Small intestine (tissue), 7 donors: ENCODE data around the gene CAMSAP2. TPM values are rescaled to one million over a fixed set of nuclear protein-coding genes. Genes with fewer than 3 reads are reported as not detected.
"Not testable (repeated sequence)": the region's sequence is repeated elsewhere in the genome, so short reads cannot be mapped to it uniquely, and the experiment has no call there.

Source experiments
- DNase-seq, 2 donors: peaks; one replicate each; pipeline versions ENCODE4 v3.0.0 to v3.0.0-alpha.2; 2013
- FAIRE-seq: peaks from 2 replicates; lab custom pipeline; 2012; peaks lifted over from hg19 to GRCh38; lab: Jason Lieb, UNC
- H3K27ac ChIP-seq, 3 donors: one replicate each; pipeline ENCODE4 v1.5.1; 2013; ENCODE audit warnings: low read length in 2 of 3, mild to moderate bottlenecking in 2 of 3, control low read depth in 1 of 3, inconsistent platforms in 1 of 3, low read depth in 1 of 3, moderate library complexity in 1 of 3
- H3K27me3 ChIP-seq, 3 donors: one replicate each; pipeline ENCODE4 v1.6.1; 2013; ENCODE audit warnings: low read length in 3 of 3, inconsistent platforms in 1 of 3; ENCODE audit not compliant: control insufficient read depth in 3 of 3, insufficient read depth in 3 of 3
- H3K36me3 ChIP-seq, 3 donors: one replicate each; pipeline ENCODE4 v1.6.1; 2013; ENCODE audit warnings: low read length in 3 of 3, inconsistent platforms in 1 of 3, low read depth in 1 of 3, mild to moderate bottlenecking in 1 of 3, moderate library complexity in 1 of 3; ENCODE audit not compliant: control insufficient read depth in 3 of 3, insufficient read depth in 2 of 3
- H3K4me1 ChIP-seq, 3 donors: one replicate each; pipeline ENCODE4 v1.6.1; 2013; ENCODE audit warnings: low read length in 2 of 3, inconsistent platforms in 1 of 3, low read depth in 1 of 3, mild to moderate bottlenecking in 1 of 3, moderate library complexity in 1 of 3; ENCODE audit not compliant: control insufficient read depth in 3 of 3, insufficient read depth in 2 of 3
- H3K4me3 ChIP-seq, 3 donors: one replicate each; pipeline ENCODE4 v1.5.1; 2013; ENCODE audit warnings: low read length in 3 of 3, control low read depth in 1 of 3, inconsistent platforms in 1 of 3, low read depth in 1 of 3, mild to moderate bottlenecking in 1 of 3, moderate library complexity in 1 of 3
- H3K9me3 ChIP-seq, 2 donors: one replicate each; pipeline ENCODE4 v1.6.1; 2013; ENCODE audit warnings: low read depth in 1 of 2, low read length in 1 of 2; ENCODE audit not compliant: control insufficient read depth in 2 of 2, insufficient read depth in 1 of 2
- WGBS, 3 donors: extraction: QIAGEN DNeasy Blood & Tissue Kit; methylation state at CpG; one replicate each; pipeline ENCODE4 v1.1.7; 2013; 5-methylcytosine and 5-hydroxymethylcytosine counted together
- polyA plus RNA-seq, 4 donors: library from polyadenylated mRNA; stranded (reverse) in 3 of 4; unstranded in 1 of 4; fragments of 200-250 nt in 3 of 4; fragments of 120-200 nt in 1 of 4; gene quantifications; one replicate each; pipeline versions ENCODE4 v1.2.1 to v1.2.3, GENCODE V29; 2013
- donor health status: healthy with polysubstance abuse.
- donor health status: control.
- donor health status: control.
- donor health status: Bipolar disorder and iron deficiency.
- donor health status: healthy.

Gene CAMSAP2
- polyA plus RNA-seq, 4 donors = 2.0 to 10.8 (median 3.8) TPM

GRCh38 chr1:200780545-200781369, 42.1 kb downstream of the CAMSAP2 start:
- WGBS, 3 donors = 13 to 24% (median 22%) methylated on average over 5 of the region's 5 CpGs
- DNase-seq (peak in 1 of 2 donors; percentile 23), FAIRE-seq (no peak)
- H3K4me1 ChIP-seq = peaks cover 0 to 6% (median 0%) of the 10 kb centered on the region in 3 donors
- H3K9me3 ChIP-seq = peaks cover 0 to 4% of the 10 kb centered on the region in 2 donors
- no peaks in the 10 kb centered on the region for H3K27me3 ChIP-seq
- H3K36me3 ChIP-seq = peaks cover 0 to 12% (median 0%) of the 10 kb centered on the region in 3 donors
- H3K27ac ChIP-seq = no peak overlapping the region
- no peak overlapping the region for H3K4me3 ChIP-seq

- H3K4me3 ChIP-seq = no peak overlapping the region
- H3K4me1 ChIP-seq = no peaks in the 10 kb centered on the region
- H3K27me3 ChIP-seq = no peaks in the 10 kb centered on the region
- peaks cover 0 to 14% (median 0%) of the 10 kb centered on the region in 3 donors for H3K36me3 ChIP-seq
- FAIRE-seq = no peak
- WGBS, 3 donors = 90 to 95% (median 93%) methylated on average over 6 of the region's 6 CpGs
- H3K27ac ChIP-seq = no peak overlapping the region
- DNase-seq = no peak
- H3K9me3 ChIP-seq = peaks cover 0 to 9% of the 10 kb centered on the region in 2 donors
These were observed 45.2 kb downstream of the CAMSAP2 start for GRCh38 chr1:200783926-200784325.

- no peak overlapping the region for H3K27ac ChIP-seq
- DNase-seq (no peak), FAIRE-seq (no peak)
- peaks cover 0 to 3% (median 0%) of the 10 kb centered on the region in 3 donors for H3K4me1 ChIP-seq
- no peak overlapping the region for H3K4me3 ChIP-seq
- WGBS, 3 donors = 77 to 95% (median 93%) methylated on average over 4 of the region's 4 CpGs
- peaks cover 0 to 9% of the 10 kb centered on the region in 2 donors for H3K9me3 ChIP-seq
- H3K36me3 ChIP-seq = peaks cover 0 to 14% (median 0%) of the 10 kb centered on the region in 3 donors
- H3K27me3 ChIP-seq = no peaks in the 10 kb centered on the region
These were observed 45.9 kb downstream of the CAMSAP2 start for GRCh38 chr1:200784576-200784975.

GRCh38 chr1:200786788-200787187, 48.1 kb downstream of the CAMSAP2 start:
- no peak overlapping the region for H3K4me3 ChIP-seq
- WGBS, 3 donors = 81 to 95% (median 94%) methylated on average over 4 of the region's 4 CpGs
- DNase-seq (no peak), FAIRE-seq (no peak)
- no peak overlapping the region for H3K27ac ChIP-seq
- no peaks in the 10 kb centered on the region for H3K27me3 ChIP-seq
- H3K4me1 ChIP-seq = peaks cover 0 to 8% (median 0%) of the 10 kb centered on the region in 3 donors
- peaks cover 0 to 10% (median 0%) of the 10 kb centered on the region in 3 donors for H3K36me3 ChIP-seq
- H3K9me3 ChIP-seq = peaks cover 0 to 9% of the 10 kb centered on the region in 2 donors

GRCh38 chr1:200787896-200788387, 49.2 kb downstream of the CAMSAP2 start:
- Histone ChIP-seq H3K27ac (no peak overlapping the region), H3K27me3 (no peaks in the 10 kb centered on the region), H3K9me3 (peaks cover 0 to 9% of the 10 kb centered on the region in 2 donors), H3K4me3 (no peak overlapping the region), H3K36me3 (peaks cover 0 to 6% (median 0%) of the 10 kb centered on the region in 3 donors), H3K4me1 (peaks cover 0 to 8% (median 0%) of the 10 kb centered on the region in 3 donors)
- DNase-seq = no peak
- 77 to 96% (median 83%) methylated on average over 1 of the region's 1 CpG for WGBS, 3 donors
- no peak for FAIRE-seq

GRCh38 chr1:200791012-200791411, 52.3 kb downstream of the CAMSAP2 start:
- FAIRE-seq, H3K27me3 ChIP-seq, DNase-seq, H3K27ac ChIP-seq, H3K9me3 ChIP-seq, H3K4me1 ChIP-seq, H3K4me3 ChIP-seq, H3K36me3 ChIP-seq: not testable (repeated sequence)
- WGBS, 3 donors = 88 to 93% (median 89%) methylated on average over 6 of the region's 6 CpGs

- DNase-seq (no peak), FAIRE-seq (no peak)
- Histone ChIP-seq H3K9me3 (peaks cover 0 to 3% of the 10 kb centered on the region in 2 donors), H3K4me3 (no peak overlapping the region), H3K36me3 (peaks cover 0 to 5% (median 0%) of the 10 kb centered on the region in 3 donors), H3K27me3 (no peaks in the 10 kb centered on the region), H3K4me1 (peaks cover 0 to 8% (median 0%) of the 10 kb centered on the region in 3 donors), H3K27ac (no peak overlapping the region)
- 65 to 80% (median 66%) methylated on average over 2 of the region's 2 CpGs for WGBS, 3 donors
These were observed 55.0 kb downstream of the CAMSAP2 start for GRCh38 chr1:200793677-200794076.

GRCh38 chr1:200794506-200795065, 55.9 kb downstream of the CAMSAP2 start:
- H3K9me3 ChIP-seq = peaks cover 0 to 3% of the 10 kb centered on the region in 2 donors
- peaks cover 0 to 5% (median 0%) of the 10 kb centered on the region in 3 donors for H3K36me3 ChIP-seq
- 89 to 100% (median 100%) methylated on average over 1 of the region's 1 CpG for WGBS, 3 donors
- H3K27me3 ChIP-seq = no peaks in the 10 kb centered on the region
- no peak overlapping the region for H3K27ac ChIP-seq
- no peak overlapping the region for H3K4me3 ChIP-seq
- FAIRE-seq (no peak), DNase-seq (no peak)
- peaks cover 0 to 5% (median 0%) of the 10 kb centered on the region in 3 donors for H3K4me1 ChIP-seq
